SIG-M5 (cell line): ENCODE results near the gene FILIP1.

Experiments
- DNase-seq: peaks from one replicate; lab custom pipeline; 2025; lab: John Stamatoyannopoulos, UW

Gene FILIP1

GRCh38 chr6:75495011-75495410 is 1.4 kb upstream of the FILIP1 start:
- no peak for DNase-seq

GRCh38 chr6:75494290-75494689 is 690 bp upstream of the FILIP1 start:
- DNase-seq: no peak

DNA sequence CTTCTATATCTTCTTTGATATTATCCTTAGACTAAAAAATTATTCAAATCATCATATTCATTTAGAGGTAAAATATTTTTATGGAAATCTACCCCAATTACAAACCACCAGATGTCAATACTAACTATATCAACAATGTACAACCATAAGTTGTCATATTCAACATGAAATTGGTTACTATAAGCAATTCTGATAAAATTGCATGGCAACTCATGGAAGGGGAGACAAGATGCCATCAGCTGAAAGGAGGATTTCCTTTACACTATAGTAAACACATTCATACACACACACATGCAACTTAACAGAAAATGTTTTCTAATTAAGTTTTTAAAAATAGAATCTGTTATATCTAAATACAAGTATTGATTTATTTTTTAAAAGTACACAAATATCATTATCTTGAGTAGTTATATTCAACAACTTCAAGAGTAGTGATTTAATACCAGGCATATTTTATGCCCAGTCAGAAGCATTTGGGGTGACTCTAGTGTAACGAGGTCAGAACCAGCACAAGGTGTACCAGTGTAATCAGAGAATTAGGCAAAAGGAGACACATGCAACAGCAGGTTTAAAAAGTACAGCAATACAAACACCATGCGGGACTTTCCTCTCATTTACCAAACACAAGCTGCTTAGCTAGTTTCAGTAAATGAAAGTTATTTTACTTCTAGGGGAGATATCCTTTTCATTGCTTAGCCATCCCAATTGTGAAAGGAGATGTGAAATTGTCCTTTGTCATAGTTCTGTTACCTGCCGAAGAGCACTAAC is 1.0 kb downstream of the FILIP1 start:
- DNase-seq: no peak

- no peak for DNase-seq
These were observed 2.3 kb downstream of the FILIP1 start for GRCh38 chr6:75491291-75491690.

- DNase-seq: no peak
These were observed 2.9 kb downstream of the FILIP1 start for GRCh38 chr6:75490706-75491105.

DNA sequence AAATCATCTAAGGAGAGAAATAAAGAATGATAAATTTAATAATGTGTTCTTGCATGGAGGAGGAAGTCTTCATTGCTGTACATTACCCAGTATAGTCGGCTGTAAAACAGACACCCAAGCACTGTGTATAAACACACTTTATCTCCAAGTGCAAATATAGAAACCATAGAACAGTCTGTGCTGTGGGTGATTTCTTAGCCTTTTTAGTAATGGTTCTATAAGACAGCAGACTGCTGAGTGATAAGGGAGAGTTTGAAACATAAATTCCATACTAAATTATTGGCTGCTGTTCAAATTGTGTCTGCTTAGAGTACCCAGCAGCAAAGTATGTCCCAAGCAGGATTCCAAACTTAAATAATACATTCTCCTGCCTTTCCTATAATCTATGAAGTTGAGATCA is 4.6 kb downstream of the FILIP1 start:
- no peak for DNase-seq

GRCh38 chr6:75488033-75488432 is 5.6 kb downstream of the FILIP1 start:
- no peak for DNase-seq

DNA sequence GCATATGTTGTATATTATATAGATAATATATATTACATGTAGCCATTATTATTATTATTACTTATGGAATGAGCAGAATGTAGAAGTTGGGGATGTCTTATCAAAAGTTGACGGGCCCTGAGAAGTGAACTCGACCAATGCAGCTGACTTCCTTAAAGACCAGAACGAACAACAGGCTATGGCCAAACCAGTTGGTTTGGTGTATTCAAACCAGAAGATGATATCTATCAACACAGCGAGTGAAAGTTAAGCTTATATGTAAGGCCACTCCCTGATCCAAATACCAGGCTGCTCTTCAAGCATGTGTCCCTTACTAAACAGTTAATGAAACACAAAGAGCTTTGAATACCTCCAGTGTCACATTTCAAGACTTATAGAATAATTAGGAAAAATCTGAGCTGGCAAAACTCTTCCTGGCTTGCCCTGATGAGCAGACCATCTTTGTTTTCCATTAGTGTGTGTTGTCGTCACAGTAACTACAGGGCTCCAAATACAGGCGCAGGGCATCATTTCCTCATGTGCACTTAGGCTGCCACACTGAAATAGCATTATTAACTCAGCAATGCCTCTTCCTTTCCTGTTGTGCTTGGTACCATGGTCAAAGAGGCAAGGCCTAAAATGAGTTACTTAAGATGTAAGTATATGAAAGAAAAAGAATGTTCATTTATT is 6.6 kb downstream of the FILIP1 start:
- DNase-seq: no peak

GRCh38 chr6:75484535-75484934 is 9.1 kb downstream of the FILIP1 start:
- no peak for DNase-seq

DNA sequence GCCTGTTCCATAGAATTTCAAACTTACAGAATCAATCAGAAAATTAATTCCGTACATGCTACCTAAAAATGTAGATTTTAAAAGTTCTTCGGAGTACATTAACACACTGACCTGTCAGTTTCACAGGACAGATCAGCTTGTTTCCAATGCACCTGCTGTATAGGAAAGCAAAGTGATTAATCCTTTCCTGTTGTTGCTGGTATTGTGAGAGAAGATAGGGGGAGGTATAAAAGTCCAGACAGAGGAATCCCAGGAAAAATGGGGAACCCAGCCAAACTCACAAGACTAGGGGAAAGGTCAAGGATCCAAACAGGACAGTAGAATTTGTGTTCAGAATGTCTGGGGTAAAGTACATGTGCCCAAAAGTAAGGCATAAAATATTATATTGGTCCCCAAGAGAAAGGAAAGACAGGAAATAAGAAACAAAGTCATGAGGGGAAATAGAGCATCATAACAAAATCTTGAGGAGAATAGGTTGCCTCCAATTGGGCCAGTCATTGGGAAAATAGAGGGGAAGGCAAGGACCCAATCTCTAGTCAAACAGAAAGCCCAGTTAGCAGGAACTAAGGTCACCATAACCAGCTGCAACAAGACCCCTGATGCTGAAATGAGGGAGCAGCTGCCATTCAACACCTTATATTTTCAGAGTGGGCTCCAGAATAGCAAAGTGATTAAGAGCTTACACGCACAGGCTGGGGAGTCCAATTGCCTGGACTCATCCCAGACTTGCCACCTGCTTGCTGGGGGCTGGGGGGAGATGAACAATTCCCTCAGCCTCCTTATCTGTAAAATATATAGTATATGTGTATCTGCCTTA is 10.3 kb downstream of the FILIP1 start:
- no peak for DNase-seq

GRCh38 chr6:75481936-75482593 is 11.5 kb downstream of the FILIP1 start:
- no peak for DNase-seq

DNA sequence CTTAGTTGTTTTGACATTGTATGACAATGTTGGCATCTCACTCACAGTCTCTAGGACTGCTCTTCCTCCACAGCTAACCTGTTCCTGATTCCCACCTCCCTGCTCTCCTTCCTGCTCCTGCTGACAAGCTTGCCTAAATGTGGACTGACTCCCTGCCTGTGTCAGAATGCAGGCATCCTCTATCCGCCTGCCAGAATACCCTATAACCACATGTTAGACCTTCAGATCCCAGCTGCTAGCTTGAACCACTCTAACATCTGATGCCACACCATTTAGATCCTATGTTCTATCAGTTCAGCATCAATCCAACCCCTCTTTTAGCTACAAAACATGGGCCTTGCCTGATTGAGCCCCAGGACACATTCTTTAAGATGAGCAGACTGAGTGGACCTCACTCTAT is 12.2 kb downstream of the FILIP1 start:
- DNase-seq: no peak

DNA sequence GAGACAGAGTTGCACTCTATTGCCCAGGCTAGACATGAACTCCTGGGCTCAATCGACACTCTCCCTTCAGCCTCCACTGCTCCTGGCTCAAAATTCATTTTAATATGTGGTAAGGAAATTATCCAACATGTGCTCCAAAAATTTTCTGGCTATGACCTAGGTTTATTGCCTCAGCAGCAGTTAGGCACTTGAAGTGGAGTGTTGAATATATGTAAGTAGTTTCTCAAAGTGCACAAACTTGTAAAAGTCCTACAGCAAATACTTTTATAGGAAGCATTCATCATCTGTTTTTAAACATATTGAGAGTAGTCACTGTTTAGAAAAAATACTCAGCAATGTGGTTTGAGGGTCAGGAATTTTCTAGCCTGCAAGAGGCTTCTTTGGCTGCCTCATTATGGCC is 13.2 kb downstream of the FILIP1 start:
- no peak for DNase-seq

GRCh38 chr6:75479712-75480111 is 13.9 kb downstream of the FILIP1 start:
- no peak for DNase-seq

DNA sequence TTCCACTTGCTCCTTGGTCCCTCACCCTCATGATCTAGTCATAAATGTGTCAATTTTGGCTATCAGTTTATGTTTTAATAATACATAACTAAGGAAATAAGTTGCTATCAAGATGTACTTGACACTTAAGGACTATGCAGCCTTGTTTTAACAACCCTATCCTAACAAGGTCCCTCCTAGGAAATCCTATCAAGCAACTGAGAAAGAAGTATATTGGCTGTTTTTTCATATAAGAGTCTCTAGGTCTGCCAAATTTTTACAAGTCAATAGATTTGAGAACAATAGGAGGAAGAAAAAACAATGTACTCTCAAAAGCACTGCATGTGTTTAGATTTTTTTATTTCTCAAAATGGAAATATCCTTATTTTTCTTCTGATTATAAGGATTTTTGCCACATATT is 14.7 kb downstream of the FILIP1 start:
- no peak for DNase-seq

DNA sequence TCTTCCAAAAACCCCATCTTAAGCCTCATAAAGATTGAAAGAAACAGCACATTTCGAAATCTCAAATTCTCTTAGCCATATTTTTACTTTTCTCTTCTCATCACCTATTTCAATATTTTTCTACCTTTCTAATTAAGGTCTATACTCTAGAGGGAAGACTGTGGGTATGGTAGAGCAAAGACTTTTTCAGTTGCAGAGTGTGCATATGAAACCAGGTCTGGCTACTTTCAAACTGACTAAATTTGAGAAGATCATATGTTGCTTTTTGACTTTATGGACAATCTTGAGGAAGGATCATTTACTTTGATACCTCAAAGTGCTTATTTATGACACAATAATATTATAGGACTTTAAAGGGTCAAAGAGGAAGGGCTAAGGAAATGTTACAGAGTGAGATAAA is 20.7 kb downstream of the FILIP1 start:
- no peak for DNase-seq

GRCh38 chr6:75467966-75468365 is 25.6 kb downstream of the FILIP1 start:
- no peak for DNase-seq

- DNase-seq: no peak
These were observed 26.3 kb downstream of the FILIP1 start for GRCh38 chr6:75467284-75467683.

DNA sequence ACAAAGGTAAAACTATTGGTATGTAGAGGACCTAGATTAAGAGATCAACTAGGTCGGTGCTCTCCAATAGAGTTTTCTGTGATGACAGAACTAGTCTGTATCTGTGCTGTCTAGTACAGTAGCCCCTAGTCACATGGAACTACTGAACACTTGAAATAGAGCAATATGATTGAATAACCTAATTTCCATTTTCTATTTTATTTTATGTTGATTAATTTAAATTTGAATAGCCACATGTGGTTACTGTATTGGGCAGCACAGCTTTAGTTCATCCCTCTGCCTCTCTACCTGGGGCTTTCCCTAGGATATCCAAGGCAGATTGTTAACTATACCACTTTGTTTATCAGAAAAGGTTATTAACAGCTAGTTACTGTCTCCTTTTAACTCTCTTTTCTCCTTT is 27.0 kb downstream of the FILIP1 start:
- DNase-seq: no peak

- no peak for DNase-seq
These were observed 29.7 kb downstream of the FILIP1 start for GRCh38 chr6:75463908-75464307.

DNA sequence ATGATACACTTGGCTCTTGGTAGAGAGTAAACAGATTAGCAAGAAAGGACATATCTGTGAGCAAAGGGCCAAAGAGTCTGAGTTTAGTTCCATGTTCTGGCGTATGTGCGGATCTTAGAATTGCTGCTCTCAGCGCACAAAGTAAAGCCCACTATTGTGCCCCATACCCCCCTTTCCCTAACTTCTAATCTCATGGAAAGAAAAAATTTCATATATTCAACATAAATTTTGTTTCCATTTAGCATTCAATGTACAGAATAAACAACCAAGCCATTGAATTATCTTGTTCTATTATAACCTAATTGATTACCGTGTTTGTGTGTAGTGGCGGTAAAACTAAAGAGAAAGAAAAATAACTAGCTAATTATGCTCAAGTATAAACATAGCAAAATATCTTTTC is 30.5 kb downstream of the FILIP1 start:
- DNase-seq: no peak

- no peak for DNase-seq
These were observed 32.9 kb downstream of the FILIP1 start for GRCh38 chr6:75460681-75461080.
